Neuron (in vitro differentiated cells): ENCODE measurements around the gene KRTAP2-3.
"Not testable (repeated sequence)": the region's sequence is repeated elsewhere in the genome, so short reads cannot be mapped to it uniquely, and the experiment has no call there.

Source experiments
- H2AFZ ChIP-seq: one replicate; pipeline ENCODE4 v1.6.1; 2013; ENCODE audit warnings: low read depth, mild to moderate bottlenecking, inconsistent platforms, low read length, moderate library complexity
- H3K27me3 ChIP-seq: one replicate; pipeline ENCODE4 v1.6.1; 2013; ENCODE audit warnings: low read length; ENCODE audit not compliant: insufficient read depth
- H3K36me3 ChIP-seq: one replicate; pipeline ENCODE4 v1.6.1; 2013; ENCODE audit warnings: low read length; ENCODE audit not compliant: insufficient read depth
- H3K4me1 ChIP-seq: one replicate; pipeline ENCODE4 v1.6.1; 2013; ENCODE audit warnings: low read length; ENCODE audit not compliant: insufficient read depth
- H3K4me3 ChIP-seq: 2 replicates; pipeline ENCODE4 v1.5.1; 2013; ENCODE audit warnings: mild to moderate bottlenecking, low read length, moderate library complexity
- H3K9me3 ChIP-seq: one replicate; pipeline ENCODE4 v1.6.1; 2013; ENCODE audit warnings: low read length

The KRTAP2-3 gene

DNA sequence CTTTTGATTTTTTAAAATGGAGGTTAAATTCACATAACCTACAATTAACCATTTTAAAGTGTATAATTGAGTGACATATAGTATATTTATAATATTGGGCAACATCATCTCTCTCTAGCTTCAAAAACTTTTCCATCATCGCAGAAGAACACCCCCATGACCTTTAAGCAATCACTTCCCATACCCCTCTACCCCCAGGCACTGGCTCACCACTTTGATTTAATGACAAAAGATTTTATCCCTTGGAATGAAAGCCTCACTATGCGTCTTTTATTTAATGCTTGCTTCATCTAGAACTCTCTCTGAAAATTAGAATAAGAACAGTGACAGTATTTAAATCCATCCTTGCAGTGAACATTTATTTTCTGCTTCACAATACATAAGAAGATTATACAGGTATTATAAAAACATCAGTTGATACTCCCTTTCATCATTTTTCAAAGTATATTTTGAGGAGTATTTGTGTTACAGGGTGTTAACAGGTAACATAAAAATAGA is 22.0 kb downstream of the KRTAP2-3 start:
- no peaks in the 10 kb centered on the region for H3K27me3 ChIP-seq
- H3K36me3 ChIP-seq = no peaks in the 10 kb centered on the region
- H2AFZ ChIP-seq = no peak overlapping the region
- no peak overlapping the region for H3K4me3 ChIP-seq
- H3K9me3 ChIP-seq = no peaks in the 10 kb centered on the region
- no peaks in the 10 kb centered on the region for H3K4me1 ChIP-seq

DNA sequence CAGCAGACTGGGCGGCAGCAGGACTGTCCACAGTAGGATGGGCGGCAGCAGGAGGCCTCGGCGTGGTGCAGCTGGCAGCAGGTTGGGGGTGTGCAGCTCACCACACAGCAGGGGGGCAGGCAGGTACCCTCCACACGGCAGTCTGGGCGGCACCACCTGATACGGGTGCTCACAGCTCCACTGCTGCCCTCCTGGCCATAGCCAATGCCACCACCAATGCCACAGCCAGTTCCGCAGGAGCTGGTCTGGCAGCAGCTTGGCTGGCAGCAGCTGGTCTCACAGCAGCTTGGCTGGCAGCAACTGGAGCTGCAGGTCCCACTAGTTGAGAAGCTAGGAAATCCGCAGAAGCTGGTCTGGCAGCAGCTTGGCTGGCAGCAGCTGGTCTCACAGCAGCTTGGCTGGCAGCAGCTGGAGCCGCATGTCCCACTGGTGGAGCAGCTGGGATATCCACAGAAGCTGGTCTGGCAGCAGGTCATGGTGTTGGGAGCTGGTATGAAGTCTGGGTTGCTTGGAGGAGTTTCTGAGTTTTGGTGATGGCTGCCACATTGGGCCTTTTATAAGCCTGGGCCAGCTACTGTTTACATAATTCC is 25.5 kb downstream of the KRTAP2-3 start, which contains the start of gene KRTAP1-3:
Gene KRTAP1-3 (minus strand): TSS at position 529 of the 590 bp plus-strand sequence. CDS start 53 bp downstream, at position 476.
- not testable (repeated sequence) for H3K9me3 ChIP-seq, H2AFZ ChIP-seq, H3K27me3 ChIP-seq, H3K4me3 ChIP-seq, H3K4me1 ChIP-seq, H3K36me3 ChIP-seq

GRCh38 chr17:41029633-41030245 is 30.2 kb downstream of the KRTAP2-3 start, which contains the start of gene KRTAP1-4:
TSS of gene KRTAP1-4 (minus strand) at chr17:41030195. CDS start at chr17:41030078, 117 bp downstream.
- Histone ChIP-seq H3K36me3 (no peaks in the 10 kb centered on the region), H3K9me3 (no peaks in the 10 kb centered on the region), H3K27me3 (peaks cover 2% of the 10 kb centered on the region), H3K4me1 (no peaks in the 10 kb centered on the region), H2AFZ (no peak within 1 kb of the TSS), H3K4me3 (no peak within 1 kb of the TSS)

DNA sequence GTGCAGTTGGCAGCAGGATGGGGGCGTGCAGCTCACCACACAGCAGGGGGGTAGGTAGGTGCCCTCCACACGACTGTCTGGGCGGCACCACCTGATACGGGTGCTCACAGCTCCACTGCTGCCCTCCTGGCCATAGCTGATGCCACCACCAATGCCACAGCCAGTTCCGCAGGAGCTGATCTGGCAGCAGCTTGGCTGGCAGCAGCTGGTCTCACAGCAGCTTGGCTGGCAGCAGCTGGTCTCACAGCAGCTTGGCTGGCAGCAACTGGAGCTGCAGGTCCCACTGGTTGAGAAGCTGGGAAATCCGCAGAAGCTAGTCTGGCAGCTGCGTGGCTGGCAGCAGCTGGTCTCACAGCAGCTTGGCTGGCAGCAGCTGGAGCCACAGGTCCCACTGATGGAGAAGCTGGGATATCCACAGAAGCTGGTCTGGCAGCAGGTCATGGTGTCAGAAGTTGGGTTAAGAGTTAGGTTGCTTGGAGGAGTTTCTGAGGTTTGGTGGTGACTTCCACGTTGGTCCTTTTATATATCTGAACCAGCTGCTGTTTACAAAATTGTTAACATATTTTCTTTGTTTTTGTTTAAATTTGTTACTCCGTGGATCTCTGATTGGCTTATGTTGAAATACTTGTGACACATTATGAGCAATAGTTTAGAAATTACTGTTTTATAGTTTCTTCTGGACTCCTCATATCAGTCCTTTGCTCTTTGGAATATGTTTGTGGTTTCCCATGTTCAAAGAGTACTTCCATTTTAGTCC is 33.0 kb downstream of the KRTAP2-3 start, which contains the start of gene KRTAP1-5:
Gene KRTAP1-5 (minus strand): TSS at position 494 of the 757 bp plus-strand sequence. CDS start 53 bp downstream, at position 441.
- peaks cover 2% of the 10 kb centered on the region for H3K27me3 ChIP-seq

GRCh38 chr17:41024697-41025096 is 35.2 kb downstream of the KRTAP2-3 start:
- H3K9me3 ChIP-seq = no peaks in the 10 kb centered on the region
- no peaks in the 10 kb centered on the region for H3K36me3 ChIP-seq
- H3K27me3 ChIP-seq = peaks cover 2% of the 10 kb centered on the region

More for the DNA sequence above, 33.0 kb downstream of the KRTAP2-3 start, which contains the start of gene KRTAP1-5:
- Histone ChIP-seq H2AFZ (no peak within 1 kb of the TSS), H3K9me3 (no peaks in the 10 kb centered on the region), H3K36me3 (no peaks in the 10 kb centered on the region), H3K4me3 (no peak within 1 kb of the TSS), H3K4me1 (no peaks in the 10 kb centered on the region)

GRCh38 chr17:41020336-41020735 is 39.6 kb downstream of the KRTAP2-3 start:
- Histone ChIP-seq H3K4me1 (no peaks in the 10 kb centered on the region), H3K36me3 (no peaks in the 10 kb centered on the region), H3K4me3 (no peak overlapping the region), H3K27me3 (peaks cover 4% of the 10 kb centered on the region), H3K9me3 (no peaks in the 10 kb centered on the region), H2AFZ (no peak overlapping the region)

More at GRCh38 chr17:41024697-41025096, 35.2 kb downstream of the KRTAP2-3 start:
- H2AFZ ChIP-seq = no peak overlapping the region
- H3K4me1 ChIP-seq = no peaks in the 10 kb centered on the region
- no peak overlapping the region for H3K4me3 ChIP-seq

DNA sequence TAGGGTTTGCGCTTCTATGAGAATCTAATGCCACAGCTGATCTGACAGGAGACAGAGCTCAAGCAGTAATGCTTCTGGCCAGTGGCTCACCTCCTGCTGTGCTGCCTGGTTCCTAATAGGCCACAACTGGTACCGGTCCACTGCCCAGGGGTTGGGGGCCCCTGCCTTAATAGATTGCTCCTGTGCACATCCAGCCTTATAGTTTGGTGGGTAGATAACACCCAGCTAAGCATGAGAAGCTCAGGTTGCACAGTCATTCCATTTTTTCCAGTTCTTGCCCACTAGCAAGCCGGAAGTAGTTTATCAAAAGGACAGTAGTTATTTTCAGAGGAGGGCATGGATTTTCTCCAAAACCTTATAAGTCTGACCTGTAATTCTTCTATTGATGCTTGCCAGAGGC is 40.5 kb downstream of the KRTAP2-3 start:
- H2AFZ ChIP-seq = no peak overlapping the region

DNA sequence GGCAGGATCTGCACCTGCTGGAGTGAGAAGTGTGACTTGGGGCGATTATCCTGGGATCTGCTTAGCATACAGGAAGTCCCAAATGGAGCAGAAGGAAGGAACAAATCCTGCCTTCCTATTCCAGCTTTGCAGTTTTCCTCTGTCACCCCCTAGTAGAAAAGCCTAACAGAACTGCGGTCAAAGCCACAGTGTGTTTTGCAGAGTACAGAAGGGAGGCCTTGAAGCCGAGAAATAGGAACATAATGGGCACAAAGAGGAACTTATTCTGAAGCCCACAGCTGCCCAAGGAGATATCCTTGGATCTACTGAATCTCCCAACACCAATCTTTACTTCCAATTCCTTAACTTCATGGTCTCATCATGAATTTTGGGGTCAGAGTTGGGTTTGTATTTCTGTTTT is 41.4 kb downstream of the KRTAP2-3 start:
- no peak overlapping the region for H2AFZ ChIP-seq
- H3K27me3 ChIP-seq = peaks cover 2% of the 10 kb centered on the region
- H3K36me3 ChIP-seq = no peaks in the 10 kb centered on the region
- no peaks in the 10 kb centered on the region for H3K4me1 ChIP-seq
- no peak overlapping the region for H3K4me3 ChIP-seq
- H3K9me3 ChIP-seq = no peaks in the 10 kb centered on the region

More for the DNA sequence above, 40.5 kb downstream of the KRTAP2-3 start:
- no peaks in the 10 kb centered on the region for H3K4me1 ChIP-seq
- no peak overlapping the region for H3K4me3 ChIP-seq
- peaks cover 2% of the 10 kb centered on the region for H3K27me3 ChIP-seq
- H3K9me3 ChIP-seq = no peaks in the 10 kb centered on the region
- H3K36me3 ChIP-seq = no peaks in the 10 kb centered on the region

GRCh38 chr17:41016578-41017215 is 43.2 kb downstream of the KRTAP2-3 start:
- no peak overlapping the region for H3K4me3 ChIP-seq
- H3K9me3 ChIP-seq = no peaks in the 10 kb centered on the region
- no peaks in the 10 kb centered on the region for H3K36me3 ChIP-seq
- no peak overlapping the region for H2AFZ ChIP-seq
- H3K27me3 ChIP-seq = peaks cover 2% of the 10 kb centered on the region
- no peaks in the 10 kb centered on the region for H3K4me1 ChIP-seq

DNA sequence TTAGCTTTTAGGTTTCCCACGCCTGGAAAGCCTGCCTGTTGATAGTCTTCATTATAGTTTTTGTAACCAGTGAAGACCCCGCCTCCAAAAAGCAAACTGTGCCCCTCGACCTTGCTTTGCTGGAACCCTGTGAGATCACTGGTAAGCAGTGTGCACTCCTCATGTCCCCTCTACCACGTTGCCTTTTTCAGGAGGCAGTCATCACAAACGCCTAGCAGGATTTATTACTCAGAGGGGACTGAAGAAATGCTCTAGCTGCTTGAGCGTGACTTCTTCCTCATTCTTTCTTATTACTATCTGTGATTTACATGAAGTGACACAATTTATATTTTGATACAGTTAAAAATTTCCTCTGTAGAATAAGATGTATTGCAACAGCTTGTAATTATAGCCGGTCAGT is 44.5 kb downstream of the KRTAP2-3 start:
- H3K36me3 ChIP-seq = no peaks in the 10 kb centered on the region
- H3K27me3 ChIP-seq = peaks cover 2% of the 10 kb centered on the region
- no peak overlapping the region for H2AFZ ChIP-seq
- no peaks in the 10 kb centered on the region for H3K9me3 ChIP-seq
- H3K4me1 ChIP-seq = no peaks in the 10 kb centered on the region
- no peak overlapping the region for H3K4me3 ChIP-seq

DNA sequence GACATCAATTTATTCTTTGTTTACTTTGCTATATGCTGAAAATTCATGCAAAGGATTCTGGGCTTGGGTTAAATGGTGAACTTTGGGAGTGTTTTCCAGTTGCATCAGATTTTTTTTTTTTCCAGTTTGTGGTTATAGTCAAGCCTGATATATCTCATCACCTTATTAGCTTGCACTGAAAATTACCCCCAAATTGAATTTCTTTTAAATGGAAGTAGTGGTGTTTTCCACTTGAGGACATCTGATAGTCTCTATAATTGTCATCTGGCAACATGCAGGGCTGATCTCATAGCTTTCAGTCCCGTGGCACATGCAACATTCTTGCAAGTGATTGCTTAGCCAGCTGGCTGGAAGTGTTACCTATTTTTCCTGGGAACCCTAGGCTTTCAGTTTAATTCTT is 46.3 kb downstream of the KRTAP2-3 start:
- Histone ChIP-seq H3K4me1 (no peaks in the 10 kb centered on the region), H2AFZ (no peak overlapping the region), H3K4me3 (no peak overlapping the region), H3K36me3 (no peaks in the 10 kb centered on the region), H3K9me3 (no peaks in the 10 kb centered on the region), H3K27me3 (peaks cover 2% of the 10 kb centered on the region)

DNA sequence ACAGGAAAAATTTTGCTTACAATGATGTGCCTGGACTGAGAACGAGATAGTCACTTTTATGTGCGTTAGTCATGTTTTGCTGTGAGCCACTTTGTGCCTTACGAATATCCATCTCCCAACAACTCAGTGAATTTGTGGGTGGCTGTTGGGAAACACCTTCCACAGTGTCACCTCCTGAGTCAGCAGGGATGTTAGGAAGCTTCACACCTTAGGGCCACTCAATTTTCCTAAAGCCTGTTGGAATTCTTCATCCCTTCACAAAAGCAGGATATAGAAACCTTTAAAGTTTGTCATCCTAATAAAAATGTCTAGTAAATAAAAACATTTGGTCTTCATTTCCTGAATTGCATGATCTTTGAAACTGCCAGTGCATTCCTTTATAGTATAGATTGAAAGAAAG is 46.7 kb downstream of the KRTAP2-3 start:
- Histone ChIP-seq H2AFZ (no peak overlapping the region), H3K36me3 (no peaks in the 10 kb centered on the region), H3K4me3 (no peak overlapping the region), H3K9me3 (no peaks in the 10 kb centered on the region), H3K4me1 (no peaks in the 10 kb centered on the region), H3K27me3 (peaks cover 2% of the 10 kb centered on the region)
